ENCODE results near the gene HMCN1.

The HMCN1 gene

DNA sequence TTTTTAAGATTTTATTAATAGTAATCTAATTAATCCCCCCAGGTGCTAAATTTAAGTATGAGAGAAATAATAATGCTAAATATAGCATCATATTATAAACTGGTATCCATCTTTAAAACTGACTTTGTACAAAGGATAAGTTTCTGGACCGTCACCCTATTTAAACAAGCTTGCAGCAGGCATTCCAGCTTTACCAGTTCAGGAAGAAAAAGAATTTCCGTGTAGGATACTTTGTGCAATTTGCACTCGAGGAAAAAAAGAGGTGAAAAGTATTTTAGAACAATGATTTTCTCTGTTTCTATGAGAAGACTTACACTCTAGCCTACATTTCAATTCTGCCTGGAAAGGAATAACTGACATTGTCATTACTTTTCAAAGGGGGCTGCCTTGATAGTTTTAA is 27.6 kb downstream of the HMCN1 start:
- H3K4me2 ChIP-seq: no peak overlapping the region
- TF ChIP-seq, protein P1, sequence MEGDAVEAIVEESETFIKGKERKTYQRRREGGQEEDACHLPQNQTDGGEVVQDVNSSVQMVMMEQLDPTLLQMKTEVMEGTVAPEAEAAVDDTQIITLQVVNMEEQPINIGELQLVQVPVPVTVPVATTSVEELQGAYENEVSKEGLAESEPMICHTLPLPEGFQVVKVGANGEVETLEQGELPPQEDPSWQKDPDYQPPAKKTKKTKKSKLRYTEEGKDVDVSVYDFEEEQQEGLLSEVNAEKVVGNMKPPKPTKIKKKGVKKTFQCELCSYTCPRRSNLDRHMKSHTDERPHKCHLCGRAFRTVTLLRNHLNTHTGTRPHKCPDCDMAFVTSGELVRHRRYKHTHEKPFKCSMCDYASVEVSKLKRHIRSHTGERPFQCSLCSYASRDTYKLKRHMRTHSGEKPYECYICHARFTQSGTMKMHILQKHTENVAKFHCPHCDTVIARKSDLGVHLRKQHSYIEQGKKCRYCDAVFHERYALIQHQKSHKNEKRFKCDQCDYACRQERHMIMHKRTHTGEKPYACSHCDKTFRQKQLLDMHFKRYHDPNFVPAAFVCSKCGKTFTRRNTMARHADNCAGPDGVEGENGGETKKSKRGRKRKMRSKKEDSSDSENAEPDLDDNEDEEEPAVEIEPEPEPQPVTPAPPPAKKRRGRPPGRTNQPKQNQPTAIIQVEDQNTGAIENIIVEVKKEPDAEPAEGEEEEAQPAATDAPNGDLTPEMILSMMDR (conservative IDR thresholded peaks at IDR 0.05; ENCODE audit: low read depth, low read length): no peak
- H4K20me1 ChIP-seq (ENCODE audit: insufficient read depth): no peaks in the 10 kb centered on the region
- no peaks in the 10 kb centered on the region for H3K79me2 ChIP-seq (ENCODE audit: insufficient read depth, low read depth)
- H3K4me3 ChIP-seq (IDR thresholded peaks at IDR 0.05; ENCODE audit: insufficient read depth, low read depth, low read length): no peak overlapping the region
- H3K9ac ChIP-seq: no peak overlapping the region
- H3K4me1 ChIP-seq (ENCODE audit: low read depth, poor library complexity, severe bottlenecking): no peaks in the 10 kb centered on the region
- no peak overlapping the region for H3K27ac ChIP-seq
- H3K36me3 ChIP-seq (ENCODE audit: insufficient read depth): no peaks in the 10 kb centered on the region
- no peaks in the 10 kb centered on the region for H3K27me3 ChIP-seq (ENCODE audit: insufficient read depth, low read depth)
- H2AFZ ChIP-seq (ENCODE audit: low read depth): no peak overlapping the region

DNA sequence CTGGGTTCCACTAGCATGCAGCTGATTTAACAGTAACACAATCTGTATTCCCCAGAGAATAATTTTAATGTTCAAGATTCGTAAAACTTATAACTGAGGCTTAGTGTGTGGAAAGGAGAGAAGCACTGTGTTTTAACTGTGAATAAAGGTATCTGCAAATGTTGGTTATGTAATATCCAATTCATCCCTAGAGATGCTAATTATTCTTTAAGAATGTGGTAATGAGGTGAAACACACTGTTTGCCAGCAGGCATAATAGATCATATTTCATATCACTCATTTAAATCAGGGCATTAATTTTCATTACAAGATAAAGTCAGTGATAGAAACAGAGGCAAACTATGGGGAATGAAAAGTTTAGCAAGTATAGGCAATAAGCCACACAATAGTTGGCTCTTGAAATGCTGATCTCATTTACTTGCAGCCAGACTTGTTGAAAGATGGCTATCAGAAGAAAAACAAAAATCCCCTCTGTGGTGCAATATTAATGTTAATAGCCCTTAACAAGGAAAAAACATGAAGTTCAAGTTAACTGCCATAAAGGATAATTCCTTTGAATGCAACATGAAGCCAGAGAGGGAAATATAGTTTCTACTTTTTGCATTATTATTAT is 33.4 kb downstream of the HMCN1 start:
- no peak overlapping the region for H3K4me3 ChIP-seq (IDR thresholded peaks at IDR 0.05; ENCODE audit: insufficient read depth, low read depth, low read length)
- H3K4me1 ChIP-seq (ENCODE audit: low read depth, poor library complexity, severe bottlenecking): no peaks in the 10 kb centered on the region
- H3K4me2 ChIP-seq: no peak overlapping the region
- H3K27ac ChIP-seq: no peak overlapping the region
- no peaks in the 10 kb centered on the region for H4K20me1 ChIP-seq (ENCODE audit: insufficient read depth)
- no peaks in the 10 kb centered on the region for H3K36me3 ChIP-seq (ENCODE audit: insufficient read depth)
- TF ChIP-seq, protein P1 (conservative IDR thresholded peaks at IDR 0.05; ENCODE audit: low read depth, low read length): no peak
- H3K79me2 ChIP-seq (ENCODE audit: insufficient read depth, low read depth): no peaks in the 10 kb centered on the region
- H2AFZ ChIP-seq (ENCODE audit: low read depth): no peak overlapping the region
- no peaks in the 10 kb centered on the region for H3K27me3 ChIP-seq (ENCODE audit: insufficient read depth, low read depth)
- no peak overlapping the region for H3K9ac ChIP-seq

DNA sequence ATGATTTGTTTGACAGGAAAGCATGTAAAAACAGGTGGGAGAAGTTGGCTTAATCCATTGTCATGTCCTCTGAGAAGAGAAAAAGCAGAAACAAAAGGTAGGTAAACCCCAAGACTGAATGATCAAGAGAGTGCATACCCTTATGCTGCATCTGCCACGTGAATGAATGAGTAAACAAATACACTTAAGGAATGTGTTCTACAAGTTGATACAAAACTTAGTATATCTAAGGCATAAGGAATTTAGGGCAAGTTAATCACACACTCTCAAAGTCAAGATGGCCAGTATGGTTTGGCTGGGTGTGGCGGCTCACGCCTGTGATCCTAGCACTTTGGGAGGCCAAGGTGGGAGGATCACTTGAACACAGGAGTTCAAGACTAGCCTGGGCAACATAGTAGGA is 34.2 kb downstream of the HMCN1 start:
- H4K20me1 ChIP-seq (ENCODE audit: insufficient read depth): no peaks in the 10 kb centered on the region
- H2AFZ ChIP-seq (ENCODE audit: low read depth): no peak overlapping the region
- no peak overlapping the region for H3K4me2 ChIP-seq
- no peaks in the 10 kb centered on the region for H3K36me3 ChIP-seq (ENCODE audit: insufficient read depth)
- H3K27ac ChIP-seq: no peak overlapping the region
- H3K9ac ChIP-seq: no peak overlapping the region
- TF ChIP-seq, protein P1 (conservative IDR thresholded peaks at IDR 0.05; ENCODE audit: low read depth, low read length): no peak
- no peaks in the 10 kb centered on the region for H3K4me1 ChIP-seq (ENCODE audit: low read depth, poor library complexity, severe bottlenecking)
- no peaks in the 10 kb centered on the region for H3K27me3 ChIP-seq (ENCODE audit: insufficient read depth, low read depth)
- H3K4me3 ChIP-seq (IDR thresholded peaks at IDR 0.05; ENCODE audit: insufficient read depth, low read depth, low read length): no peak overlapping the region
- no peaks in the 10 kb centered on the region for H3K79me2 ChIP-seq (ENCODE audit: insufficient read depth, low read depth)

DNA sequence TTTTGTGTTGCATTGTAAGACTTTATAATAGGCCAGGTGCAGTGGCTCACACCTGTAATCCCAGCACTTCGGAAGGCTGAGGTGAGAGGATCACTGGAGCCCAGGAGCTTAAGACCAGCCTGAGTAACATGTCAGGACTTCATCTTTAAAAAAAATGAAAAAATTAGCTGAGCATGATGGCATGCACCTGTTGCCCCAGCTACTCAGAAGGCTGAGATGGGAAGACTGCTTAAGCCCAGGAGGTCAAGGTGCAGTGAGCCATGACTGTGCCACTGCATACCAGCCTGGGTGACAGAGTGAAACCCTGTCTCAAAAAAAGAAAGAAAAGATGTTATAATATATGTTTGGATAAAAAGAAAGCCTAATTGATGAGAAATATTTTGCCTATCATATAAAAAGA is 34.9 kb downstream of the HMCN1 start:
- no peaks in the 10 kb centered on the region for H3K36me3 ChIP-seq (ENCODE audit: insufficient read depth)
- no peaks in the 10 kb centered on the region for H3K27me3 ChIP-seq (ENCODE audit: insufficient read depth, low read depth)
- no peak overlapping the region for H3K27ac ChIP-seq
- no peak overlapping the region for H2AFZ ChIP-seq (ENCODE audit: low read depth)
- no peak overlapping the region for H3K4me3 ChIP-seq (IDR thresholded peaks at IDR 0.05; ENCODE audit: insufficient read depth, low read depth, low read length)
- no peak overlapping the region for H3K4me2 ChIP-seq
- TF ChIP-seq, protein P1 (conservative IDR thresholded peaks at IDR 0.05; ENCODE audit: low read depth, low read length): no peak
- H3K79me2 ChIP-seq (ENCODE audit: insufficient read depth, low read depth): no peaks in the 10 kb centered on the region
- no peak overlapping the region for H3K9ac ChIP-seq
- no peaks in the 10 kb centered on the region for H3K4me1 ChIP-seq (ENCODE audit: low read depth, poor library complexity, severe bottlenecking)
- no peaks in the 10 kb centered on the region for H4K20me1 ChIP-seq (ENCODE audit: insufficient read depth)

All from KMS-11 (cell line).